Smooth muscle cell (in vitro differentiated cells): ENCODE measurements around the gene GNG12. TPM values are rescaled to one million over a fixed set of nuclear protein-coding genes. Genes with fewer than 3 reads are reported as not detected.

Experiments used
- DNase-seq: peaks from one replicate; lab custom pipeline; 2025; ENCODE audit not compliant: unreplicated experiment; lab: John Stamatoyannopoulos, UW
- H2AFZ ChIP-seq: fragments of 200-600 bp; sonication (generic); 2 replicates; pipeline ENCODE4 v1.6.0; 2016; ENCODE audit warnings: antibody characterized with exemption, low read depth, mild to moderate bottlenecking
- H3F3A ChIP-seq: fragments of 200-600 bp; sonication (generic); 2 replicates; pipeline ENCODE4 v1.6.0; 2017; ENCODE audit warnings: antibody characterized with exemption, low read depth
- H3K27ac ChIP-seq: fragments of 200-600 bp; sonication (generic); 2 replicates; pipeline ENCODE4 v1.5.1; 2016; ENCODE audit warnings: low read depth, mild to moderate bottlenecking
- H3K27me3 ChIP-seq: fragments of 200-600 bp; sonication (generic); 2 replicates; pipeline ENCODE4 v1.6.1; 2016; ENCODE audit warnings: low read depth, mild to moderate bottlenecking
- H3K36me3 ChIP-seq: fragments of 200-600 bp; sonication (generic); 2 replicates; pipeline ENCODE4 v1.5.1; 2016; ENCODE audit warnings: low read depth
- H3K4me1 ChIP-seq: fragments of 200-600 bp; sonication (generic); 2 replicates; pipeline ENCODE4 v1.5.1; 2016; ENCODE audit warnings: low read depth
- H3K4me2 ChIP-seq: fragments of 200-600 bp; sonication (generic); 2 replicates; pipeline ENCODE4 v1.6.0; 2016; ENCODE audit warnings: mild to moderate bottlenecking
- H3K4me3 ChIP-seq: fragments of 200-600 bp; sonication (generic); 2 replicates; pipeline ENCODE4 v1.5.1; 2016; ENCODE audit warnings: mild to moderate bottlenecking
- H3K79me2 ChIP-seq: fragments of 200-600 bp; sonication (generic); 2 replicates; pipeline ENCODE4 v1.6.0; 2016; ENCODE audit warnings: low read depth, mild to moderate bottlenecking
- H3K9ac ChIP-seq: fragments of 200-600 bp; sonication (generic); 2 replicates; pipeline ENCODE4 v1.6.0; 2016; ENCODE audit warnings: low read depth
- H3K9me3 ChIP-seq: fragments of 200-600 bp; sonication (generic); replicated peaks from 2 replicates; pipeline ENCODE4 v1.5.1; 2016; ENCODE audit warnings: low read depth
- H4K20me1 ChIP-seq: fragments of 200-600 bp; sonication (generic); 2 replicates; pipeline ENCODE4 v1.6.0; 2016; ENCODE audit warnings: low read depth
- CTCF ChIP-seq: fragments of 200-600 bp; sonication (generic); IDR thresholded peaks from 2 replicates; pipeline ENCODE4 v1.5.1; 2017; ENCODE audit warnings: borderline replicate concordance, mild to moderate bottlenecking, antibody characterized with exemption; ENCODE audit not compliant: insufficient read depth, poor library complexity, severe bottlenecking
- WGBS: methylation state at CpG from one replicate; pipeline ENCODE4 v1.1.7; 2016; ENCODE audit warnings: low lambda C conversion rate; 5-methylcytosine and 5-hydroxymethylcytosine counted together
- polyA plus RNA-seq: library from polyadenylated mRNA; unstranded; fragments of >200 nt; fragmentation: Nextera tagmentation; extraction: Ambion mirVana; gene quantifications from 2 replicates; pipeline ENCODE4 v1.2.1, GENCODE V29; 2016
- total RNA-seq: library from RNA; depleted of rRNA; stranded (reverse); fragments of >200 nt; gene quantifications from 2 replicates; pipeline ENCODE4 v1.2.3, GENCODE V29; 2014

The GNG12 gene
- total and polyA plus RNA-seq, 2 experiments from 2014 or later, result 54.6 to 86.6 TPM

- Histone ChIP-seq H3F3A (peaks cover 20% of the 10 kb centered on the region), H3K79me2 (peaks cover 9% of the 10 kb centered on the region), H3K27me3 (no peaks in the 10 kb centered on the region), H3K9me3 (no peaks in the 10 kb centered on the region), H4K20me1 (peaks cover 14% of the 10 kb centered on the region), H3K4me3 (no peak overlapping the region), H3K36me3 (no peaks in the 10 kb centered on the region), H3K4me2 (no peak overlapping the region), H2AFZ (no peak overlapping the region), H3K9ac (no peak overlapping the region), H3K27ac (no peak overlapping the region), H3K4me1 (peaks cover 15% of the 10 kb centered on the region)
- no peak for TF ChIP-seq CTCF
- WGBS, result 78% methylated on average over 2 of the region's 2 CpGs
- no peak for DNase-seq
These were observed 72.2 kb downstream of the GNG12 start for GRCh38 chr1:67761091-67761490.

- peaks cover 6% of the 10 kb centered on the region for H3K79me2 ChIP-seq
- H2AFZ ChIP-seq, result no peak overlapping the region
- H3K4me3 ChIP-seq, result no peak overlapping the region
- peak overlapping the region; percentile 30 for H3K4me2 ChIP-seq
- H3K27me3 ChIP-seq, result no peaks in the 10 kb centered on the region
- TF ChIP-seq CTCF, result peak; percentile 91
- DNase-seq, result no peak
- peaks cover 7% of the 10 kb centered on the region for H3K4me1 ChIP-seq
- H3F3A ChIP-seq, result peaks cover 20% of the 10 kb centered on the region
- H4K20me1 ChIP-seq, result peaks cover 15% of the 10 kb centered on the region
- H3K9me3 ChIP-seq, result no peaks in the 10 kb centered on the region
- no peaks in the 10 kb centered on the region for H3K36me3 ChIP-seq
- peak overlapping the region; percentile 48 for H3K9ac ChIP-seq
- 28% methylated on average over 14 of the region's 14 CpGs for WGBS
- peak overlapping the region; percentile 85 for H3K27ac ChIP-seq
These were observed 73.0 kb downstream of the GNG12 start for GRCh38 chr1:67760030-67760821.

GRCh38 chr1:67759692-67760029, 73.6 kb downstream of the GNG12 start:
- no peak overlapping the region for H3K4me3 ChIP-seq

More at GRCh38 chr1:67759692-67760029, 73.6 kb downstream of the GNG12 start:
- H3K27me3 ChIP-seq, result no peaks in the 10 kb centered on the region
- H2AFZ ChIP-seq, result no peak overlapping the region
- peak overlapping the region; percentile 48 for H3K9ac ChIP-seq
- H3K27ac ChIP-seq, result peak overlapping the region; percentile 85
- H3K36me3 ChIP-seq, result no peaks in the 10 kb centered on the region
- TF ChIP-seq CTCF, result no peak
- peaks cover 3% of the 10 kb centered on the region for H3K79me2 ChIP-seq
- peak overlapping the region; percentile 30 for H3K4me2 ChIP-seq
- peaks cover 20% of the 10 kb centered on the region for H3F3A ChIP-seq
- no peak for DNase-seq
- peaks cover 18% of the 10 kb centered on the region for H4K20me1 ChIP-seq
- peaks cover 7% of the 10 kb centered on the region for H3K4me1 ChIP-seq
- H3K9me3 ChIP-seq, result no peaks in the 10 kb centered on the region
